ENCODE data around the gene TRAF4. TPM values are rescaled to one million over a fixed set of nuclear protein-coding genes. Genes with fewer than 3 reads are reported as not detected.

The TRAF4 gene, protein sequence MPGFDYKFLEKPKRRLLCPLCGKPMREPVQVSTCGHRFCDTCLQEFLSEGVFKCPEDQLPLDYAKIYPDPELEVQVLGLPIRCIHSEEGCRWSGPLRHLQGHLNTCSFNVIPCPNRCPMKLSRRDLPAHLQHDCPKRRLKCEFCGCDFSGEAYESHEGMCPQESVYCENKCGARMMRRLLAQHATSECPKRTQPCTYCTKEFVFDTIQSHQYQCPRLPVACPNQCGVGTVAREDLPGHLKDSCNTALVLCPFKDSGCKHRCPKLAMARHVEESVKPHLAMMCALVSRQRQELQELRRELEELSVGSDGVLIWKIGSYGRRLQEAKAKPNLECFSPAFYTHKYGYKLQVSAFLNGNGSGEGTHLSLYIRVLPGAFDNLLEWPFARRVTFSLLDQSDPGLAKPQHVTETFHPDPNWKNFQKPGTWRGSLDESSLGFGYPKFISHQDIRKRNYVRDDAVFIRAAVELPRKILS
- 0.57 TPM in 1 of 2 replicates, not detected in the other for polyA plus RNA-seq

DNA sequence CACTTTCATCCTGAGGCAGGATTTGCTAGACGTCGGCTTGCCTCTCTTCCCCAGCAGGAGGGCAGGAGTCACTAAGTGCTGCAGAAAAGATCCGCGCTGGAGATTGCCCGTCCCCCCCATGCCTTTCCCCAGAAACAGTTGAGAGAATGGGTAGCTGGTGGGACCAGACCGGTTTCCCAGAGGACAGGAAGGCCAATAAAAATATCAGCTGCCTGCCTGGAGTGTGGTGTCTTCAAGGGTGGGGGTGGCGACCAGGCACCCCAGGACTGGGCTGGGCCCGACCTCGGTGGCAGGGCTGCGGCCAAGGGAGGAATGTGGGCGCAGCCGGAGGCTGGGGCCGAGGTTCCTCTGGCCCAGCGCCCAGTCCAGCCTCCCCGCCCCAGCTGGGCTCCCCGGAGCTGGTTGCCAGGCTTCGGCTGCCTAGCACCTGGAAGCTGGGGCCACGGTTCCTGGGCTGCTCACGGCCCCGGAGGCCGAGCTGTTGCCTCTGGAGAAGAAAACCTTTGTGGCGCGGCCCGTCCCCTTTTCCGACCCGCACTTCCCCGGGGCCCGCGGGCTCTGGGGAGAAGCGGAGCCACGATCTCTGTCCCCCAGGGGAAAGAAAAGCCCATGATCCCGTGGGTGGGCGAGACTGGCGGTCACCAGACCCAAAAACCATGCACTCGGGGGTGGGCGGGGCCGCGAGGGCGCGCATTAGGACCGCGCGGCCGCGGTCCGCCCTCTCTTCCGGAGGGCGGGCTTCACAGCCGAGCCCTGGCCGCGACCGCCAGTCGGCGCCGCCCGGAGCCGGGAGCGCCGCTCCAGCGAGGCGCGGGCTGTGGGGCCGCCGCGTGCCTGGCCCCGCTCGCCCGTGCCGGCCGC, at the start of gene TRAF4:
Gene TRAF4, plus strand, starts transcription at position 769 of the 861 bp plus-strand sequence. CDS start 102 bp downstream, outside the sequence.

DNA sequence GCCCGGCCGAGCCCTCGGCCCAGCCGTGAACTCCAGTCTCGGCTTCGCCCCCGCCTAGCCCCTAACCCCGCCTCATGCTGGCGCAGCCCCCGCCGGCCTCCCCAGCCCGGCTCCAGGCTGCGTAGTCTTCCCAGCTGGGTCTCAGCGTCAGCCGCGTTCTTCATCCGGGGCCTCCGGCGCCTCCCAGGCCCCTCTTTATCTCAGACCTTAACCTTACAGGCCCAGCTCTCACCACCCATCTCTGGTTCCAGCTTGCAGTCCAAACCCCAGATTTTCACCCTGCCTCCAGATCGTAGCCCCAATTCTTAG, 32.1 kb upstream of the TRAF4 start, which contains the start of gene PROCA1:
Gene PROCA1, minus strand, starts transcription at position 166 of the 309 bp plus-strand sequence. CDS start 228 bp downstream, outside the sequence.

DNA sequence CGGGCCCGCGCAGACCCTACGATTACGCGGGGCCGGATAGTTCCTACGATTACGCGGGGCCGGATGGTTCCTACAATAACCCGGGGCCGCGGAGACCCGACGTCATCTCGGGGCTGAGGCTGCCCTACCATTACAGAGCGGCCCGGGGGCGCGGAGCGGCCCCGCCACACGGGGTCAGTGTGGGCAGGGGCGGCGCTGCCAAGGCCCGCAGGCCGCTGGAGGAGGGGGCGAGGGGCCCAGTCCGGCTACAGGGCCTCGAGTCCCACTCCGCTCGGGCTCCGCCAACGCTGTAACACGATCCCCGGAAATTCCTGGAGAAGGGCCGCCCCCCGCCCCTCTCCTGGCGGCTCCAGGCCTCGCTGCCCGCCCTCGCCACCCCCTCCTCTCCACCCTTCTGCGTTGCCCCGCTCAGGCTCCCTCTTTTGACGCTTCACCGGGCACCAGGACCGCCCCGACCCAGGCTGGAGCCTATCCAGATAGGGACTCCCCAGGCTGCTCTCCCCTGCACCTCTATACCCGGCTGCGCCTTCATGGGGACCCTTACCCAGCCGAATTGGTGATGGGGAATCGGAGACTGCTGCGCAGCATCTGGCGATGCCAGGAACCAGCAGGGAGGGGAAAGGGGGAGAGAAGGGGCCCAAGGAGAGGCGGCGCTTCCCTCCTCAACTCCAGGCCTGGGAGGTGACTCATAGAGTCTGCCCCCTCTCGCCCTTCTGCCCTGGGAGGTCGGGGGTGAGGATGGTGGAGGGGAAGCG, 26.1 kb upstream of the TRAF4 start, which contains the start of gene RAB34:
Gene RAB34, minus strand, starts transcription at position 291 of the 755 bp plus-strand sequence. CDS start 602 bp downstream, outside the sequence.

DNA sequence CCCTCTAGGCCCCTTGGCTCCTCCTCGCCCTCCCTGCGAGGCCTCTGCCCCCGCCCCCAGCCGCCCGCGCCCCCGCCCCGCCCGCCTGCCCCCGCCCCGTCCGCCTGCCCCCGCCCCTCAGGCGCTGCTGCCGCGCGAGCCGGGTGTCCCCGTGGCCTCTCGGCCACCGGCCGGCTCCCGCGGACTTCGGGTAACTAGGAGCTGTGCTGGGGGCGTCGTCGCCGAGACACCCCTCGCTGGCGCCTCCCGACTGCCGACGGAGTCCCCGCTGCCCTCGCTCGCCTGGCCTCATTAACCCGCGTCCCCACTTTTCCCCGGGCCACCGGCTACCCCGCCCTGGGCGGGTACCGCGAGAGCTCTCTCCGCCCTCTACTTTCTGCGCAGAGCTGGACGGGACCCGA, 17.6 kb upstream of the TRAF4 start, which contains the start of gene TLCD1:
Gene TLCD1, minus strand, starts transcription at position 8 of the 401 bp plus-strand sequence. CDS start 136 bp downstream, outside the sequence.

DNA sequence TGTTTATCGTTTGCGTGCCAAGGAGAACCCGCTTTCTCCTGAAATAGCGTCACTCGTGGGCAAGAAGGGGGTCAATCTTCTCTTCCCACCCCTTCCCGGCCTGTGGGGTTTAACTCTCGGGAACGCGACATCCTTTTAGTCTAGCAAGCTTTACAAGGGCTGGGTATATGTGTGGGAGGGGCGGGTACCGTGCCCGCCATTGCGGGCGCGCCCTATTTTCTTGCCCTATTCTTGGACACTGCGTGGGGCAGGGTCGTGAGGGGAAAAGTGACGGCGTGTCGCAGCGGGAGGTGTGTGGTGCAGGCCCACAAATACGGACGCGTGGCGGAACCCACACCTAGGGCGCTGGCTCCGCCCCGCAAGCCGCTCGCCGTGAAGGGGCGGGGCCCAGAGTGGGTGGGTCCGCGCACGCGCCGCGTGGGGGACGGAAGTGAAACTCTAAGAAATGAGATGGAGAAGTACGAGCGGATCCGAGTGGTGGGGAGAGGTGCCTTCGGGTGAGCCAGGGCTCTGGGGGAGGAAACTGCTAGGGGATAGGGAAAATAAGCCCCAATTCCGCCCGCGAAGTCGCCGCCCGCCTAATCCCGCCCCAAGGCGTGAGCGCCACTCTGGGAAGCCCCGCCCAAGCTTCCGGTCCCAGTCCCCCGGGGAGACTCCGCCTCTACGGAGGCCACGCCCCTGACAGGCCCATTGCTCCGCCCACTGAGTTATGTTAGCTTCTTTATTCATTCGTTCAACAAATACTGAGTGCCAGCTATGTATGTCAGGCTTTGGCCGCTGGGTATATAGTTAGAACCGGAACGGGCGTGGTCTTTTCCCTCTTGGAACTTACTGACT, 15.2 kb upstream of the TRAF4 start, which contains the start of gene NEK8:
Gene NEK8, plus strand, starts transcription at position 425 of the 837 bp plus-strand sequence. Its CDS starts 26 bp downstream, at position 451.

Other genes with a start within 250 kb of the TRAF4 start
- gene FOXN1, start 237.7 kb upstream of the TRAF4 start, polyA plus RNA-seq: not detected in 2 replicates
- 12.3 and 30.0 TPM in 2 replicates for gene UNC119, start 191.4 kb upstream of the TRAF4 start, polyA plus RNA-seq
- gene PIGS, start 172.5 kb upstream of the TRAF4 start, polyA plus RNA-seq: 60.9 and 88.9 TPM in 2 replicates
- 19,909 and 22,599 TPM in 2 replicates for gene ALDOC, start 167.1 kb upstream of the TRAF4 start, polyA plus RNA-seq
- gene SPAG5, start 145.0 kb upstream of the TRAF4 start, polyA plus RNA-seq: 202 and 262 TPM in 2 replicates
- 9.8 and 10.9 TPM in 2 replicates for gene RSKR, start 129.8 kb upstream of the TRAF4 start, polyA plus RNA-seq
- 4.0 and 4.4 TPM in 2 replicates for gene BLTP2, start 98.9 kb upstream of the TRAF4 start, polyA plus RNA-seq
- gene SDF2, start 82.1 kb upstream of the TRAF4 start, polyA plus RNA-seq: 174 and 197 TPM in 2 replicates
- gene SUPT6H, start 81.8 kb upstream of the TRAF4 start, polyA plus RNA-seq: 17.7 and 23.4 TPM in 2 replicates
- 0.74 and 1.7 TPM in 2 replicates for gene PROCA1, start 32.1 kb upstream of the TRAF4 start, polyA plus RNA-seq
- gene RAB34, start 26.1 kb upstream of the TRAF4 start, polyA plus RNA-seq: 4.9 and 7.8 TPM in 2 replicates
- 1,067 and 1,205 TPM in 2 replicates for gene RPL23A, start 24.0 kb upstream of the TRAF4 start, polyA plus RNA-seq
- 3.3 and 3.5 TPM in 2 replicates for gene TLCD1, start 17.8 kb upstream of the TRAF4 start, polyA plus RNA-seq
- gene NEK8, start 15.2 kb upstream of the TRAF4 start, polyA plus RNA-seq: 2.3 TPM in 1 of 2 replicates, not detected in the other
- gene FAM222B, start 98.8 kb downstream of the TRAF4 start, polyA plus RNA-seq: 10.6 and 11.9 TPM in 2 replicates
- 43.5 and 54.3 TPM in 2 replicates for gene ERAL1, start 111.0 kb downstream of the TRAF4 start, polyA plus RNA-seq
- 12.4 and 26.7 TPM in 2 replicates for gene FLOT2, start 153.7 kb downstream of the TRAF4 start, polyA plus RNA-seq
- gene DHRS13, start 159.1 kb downstream of the TRAF4 start, polyA plus RNA-seq: 3.5 and 4.2 TPM in 2 replicates
- 3.7 and 6.0 TPM in 2 replicates for gene PHF12, start 207.5 kb downstream of the TRAF4 start, polyA plus RNA-seq